Measurements from ENCODE around the gene FOXA2.
"Not testable (repeated sequence)": the region's sequence is repeated elsewhere in the genome, so short reads cannot be mapped to it uniquely, and the experiment has no call there.

FOXA2 gene

DNA sequence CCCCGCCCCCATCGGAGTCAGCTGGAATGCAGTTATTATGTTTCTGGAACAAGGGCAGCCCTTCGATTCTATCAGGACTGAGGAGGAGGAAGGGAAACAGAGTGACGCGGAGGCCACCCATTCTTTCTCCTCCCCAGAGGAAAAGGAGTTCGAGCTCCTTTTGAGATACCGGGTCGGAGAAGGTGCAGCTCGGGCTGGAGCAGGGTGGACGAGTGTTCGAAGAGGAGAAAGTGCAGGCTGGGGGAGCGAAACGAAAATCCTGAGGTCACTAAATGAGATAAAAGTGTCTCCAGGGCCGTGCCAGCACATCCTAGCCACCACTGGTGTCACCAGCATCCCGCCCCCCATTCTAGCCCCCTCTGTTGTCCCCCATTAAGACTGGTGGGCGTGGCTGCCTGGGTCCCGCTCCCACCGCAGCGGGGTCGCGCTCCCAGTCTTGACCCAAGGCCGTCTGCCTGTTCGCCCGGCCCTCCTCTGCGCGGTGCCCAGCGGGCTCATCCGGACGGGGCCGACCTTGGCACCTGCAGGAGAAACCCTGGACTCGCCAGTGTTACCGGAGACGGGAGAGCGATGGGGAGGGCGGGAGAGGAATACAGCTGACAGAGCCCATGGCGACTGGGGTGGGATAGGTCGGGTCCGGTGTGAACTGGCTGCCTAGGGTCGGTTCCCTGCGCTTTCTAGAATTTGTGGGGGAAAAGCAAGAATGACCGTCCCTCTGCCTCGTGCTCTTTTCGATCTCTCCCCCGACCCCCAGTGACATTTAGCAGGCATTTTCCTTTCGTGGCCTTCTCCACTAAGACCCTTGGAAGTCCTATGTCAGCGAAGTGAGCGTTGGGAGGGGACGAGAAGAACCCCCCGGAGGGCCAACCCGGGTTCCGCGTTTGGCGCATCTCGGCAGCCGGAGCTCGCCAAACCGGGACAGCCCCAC is 16.2 kb downstream of the FOXA2 start:
- no peak for DNase-seq (ENCODE audit: low read depth)

DNA sequence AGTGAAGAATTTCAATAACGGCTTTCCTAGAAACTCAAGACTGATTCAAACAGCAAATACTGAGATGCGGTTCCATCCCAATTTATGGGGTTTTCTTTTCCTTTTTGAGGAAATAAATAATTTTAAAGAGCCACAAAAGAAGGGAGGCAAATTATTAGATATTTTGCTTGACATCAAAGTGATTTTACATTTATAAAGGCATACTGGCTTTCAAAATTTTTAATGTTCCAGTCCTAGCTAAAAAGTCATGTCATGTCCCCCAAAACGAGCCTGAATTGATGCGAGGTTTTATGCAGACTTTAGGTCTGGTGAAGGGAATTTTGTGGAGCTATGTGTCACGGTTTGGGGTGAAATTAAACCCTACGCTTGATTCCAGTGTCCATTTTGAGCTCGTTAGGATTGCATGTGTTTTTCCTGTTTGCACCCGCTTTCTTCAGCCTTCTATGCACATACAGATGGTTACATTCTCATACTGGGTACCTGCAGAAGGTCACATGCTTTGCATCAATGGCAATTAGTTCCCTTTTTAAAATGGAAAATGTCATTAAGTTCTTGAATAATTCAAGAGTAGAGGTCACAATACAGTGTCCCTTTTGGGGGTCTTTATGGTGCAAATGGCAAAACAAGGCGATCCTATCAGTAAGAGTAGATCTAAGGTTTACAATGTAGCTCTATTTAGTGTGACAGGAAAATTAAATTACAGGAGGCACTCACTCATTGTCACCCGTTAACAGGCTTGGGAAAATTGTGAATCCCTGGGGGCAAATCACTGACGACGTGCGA is 17.3 kb downstream of the FOXA2 start:
- no peak for DNase-seq (ENCODE audit: low read depth)

- DNase-seq (ENCODE audit: low read depth), result no peak
Observed at GRCh38 chr20:22563062-22563965, 21.1 kb downstream of the FOXA2 start.

DNA sequence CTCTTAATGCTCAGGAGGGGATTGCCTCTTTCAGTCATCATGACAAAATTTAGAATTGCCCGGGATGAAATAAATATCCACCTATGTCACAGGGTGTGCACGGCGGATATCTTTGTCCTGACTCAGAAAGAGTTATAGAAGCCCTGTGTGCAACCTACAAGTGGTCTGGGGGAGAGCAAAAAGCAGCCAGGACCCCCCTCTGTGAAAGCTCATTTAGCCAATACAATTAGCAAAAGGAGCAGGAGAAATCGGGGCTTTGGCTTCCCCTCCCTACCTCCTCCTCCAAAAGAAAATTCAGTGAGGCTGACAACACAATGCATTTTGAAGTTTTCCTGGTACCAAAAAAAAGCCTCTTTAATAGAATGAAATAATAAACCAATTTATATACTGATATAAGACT is 21.8 kb downstream of the FOXA2 start:
- no peak for DNase-seq (ENCODE audit: low read depth)

DNA sequence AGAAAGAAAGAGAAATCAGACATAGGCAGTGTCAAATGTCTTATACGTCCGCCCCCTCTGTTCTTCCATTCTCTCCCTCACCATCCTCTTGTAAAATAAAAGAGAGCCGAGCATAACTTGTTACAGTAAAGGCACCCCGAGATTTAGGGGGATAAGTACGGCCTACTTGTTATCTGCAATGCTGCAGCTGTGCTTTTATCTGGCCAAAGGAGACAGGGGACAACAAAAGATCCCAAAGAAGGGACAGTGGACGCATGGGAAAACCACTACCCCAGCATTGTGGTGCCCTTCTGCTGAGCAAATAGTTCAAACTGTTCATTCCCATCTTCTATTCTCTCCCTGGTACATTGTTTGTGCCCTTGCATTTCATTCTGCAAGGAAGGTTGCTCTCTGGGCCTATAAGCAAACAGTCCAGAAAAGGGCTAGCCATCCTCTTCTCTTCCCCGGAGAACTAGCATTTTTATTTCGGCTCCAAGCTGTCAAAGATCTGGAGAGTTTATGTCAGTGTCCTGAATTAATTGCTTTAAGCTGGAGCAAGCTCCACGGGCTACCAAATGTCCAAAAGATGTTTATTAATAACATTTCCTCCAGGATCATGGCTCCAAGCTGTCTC is 22.3 kb downstream of the FOXA2 start:
- no peak for DNase-seq (ENCODE audit: low read depth)

GRCh38 chr20:22560817-22561216 is 23.6 kb downstream of the FOXA2 start:
- DNase-seq (ENCODE audit: low read depth), result no peak

DNA sequence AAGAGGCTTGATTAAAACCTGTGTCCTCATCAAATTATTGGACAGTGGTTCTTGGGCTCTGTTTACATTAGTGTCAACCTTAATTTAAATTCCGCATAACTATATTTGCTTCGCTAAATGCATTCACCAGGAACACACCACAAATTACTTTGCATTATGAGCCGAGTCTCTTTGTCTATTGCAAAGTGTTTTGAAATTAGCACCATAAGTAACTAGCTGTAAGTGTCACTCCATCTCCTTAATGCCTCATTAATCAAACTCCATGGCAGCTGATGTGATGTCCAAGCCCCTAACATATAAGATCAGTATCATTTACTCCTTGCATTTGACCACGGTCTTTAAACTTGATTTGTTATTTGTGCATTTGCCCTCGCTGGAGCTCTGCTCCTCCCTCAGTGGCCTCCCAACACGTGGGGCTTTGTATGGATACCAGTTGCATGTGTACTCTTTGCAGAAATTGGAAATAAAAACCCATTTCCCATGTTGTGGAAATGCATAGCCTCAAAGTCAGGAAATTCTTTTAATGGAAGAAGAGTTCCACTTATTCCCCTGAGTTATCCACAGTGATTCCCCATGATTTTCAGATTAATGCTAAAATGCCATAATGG is 24.6 kb downstream of the FOXA2 start:
- no peak for DNase-seq (ENCODE audit: low read depth)

DNA sequence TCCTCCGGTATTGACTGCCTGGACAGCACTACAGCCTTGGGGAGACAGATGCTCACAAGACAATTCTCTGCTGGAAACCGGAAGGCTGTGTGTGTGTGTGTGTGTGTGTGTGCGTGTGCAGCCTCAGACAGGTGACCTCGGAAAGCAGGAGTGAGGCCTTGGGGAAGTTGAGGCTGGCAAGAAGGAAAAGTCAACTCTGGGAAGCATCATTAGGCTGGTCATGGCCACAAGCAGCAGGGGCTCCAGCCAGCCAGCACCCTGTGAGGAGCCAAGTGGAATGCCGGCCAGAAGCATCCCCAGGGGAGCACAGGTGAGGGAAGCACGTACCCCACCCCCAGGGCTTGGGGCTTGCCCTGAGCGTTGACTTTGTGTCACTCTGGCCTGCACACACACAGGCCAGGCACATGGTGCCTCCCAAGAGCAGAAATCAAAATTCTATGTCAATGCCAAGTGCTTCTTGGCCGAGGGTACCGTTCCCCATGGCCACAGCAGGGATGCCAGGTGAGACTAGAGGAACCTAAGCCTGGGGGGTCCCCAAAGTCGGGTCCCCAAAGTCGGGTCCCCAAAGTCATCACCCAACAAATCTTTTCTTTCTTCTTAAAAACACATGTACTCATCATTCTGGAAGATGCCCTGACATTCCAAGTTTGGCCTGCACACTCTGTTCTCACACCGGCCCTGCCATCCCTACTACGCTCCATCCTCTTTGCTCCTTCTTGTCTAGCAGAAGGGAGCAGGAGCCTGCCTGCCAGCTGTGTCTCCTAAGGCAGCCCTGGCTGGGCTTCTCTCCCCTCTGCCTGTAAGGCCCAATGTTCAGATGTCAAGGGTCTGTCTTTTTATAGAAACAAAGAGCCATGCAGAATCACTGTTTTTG is 26.7 kb downstream of the FOXA2 start:
- DNase-seq (ENCODE audit: low read depth), result no peak

DNA sequence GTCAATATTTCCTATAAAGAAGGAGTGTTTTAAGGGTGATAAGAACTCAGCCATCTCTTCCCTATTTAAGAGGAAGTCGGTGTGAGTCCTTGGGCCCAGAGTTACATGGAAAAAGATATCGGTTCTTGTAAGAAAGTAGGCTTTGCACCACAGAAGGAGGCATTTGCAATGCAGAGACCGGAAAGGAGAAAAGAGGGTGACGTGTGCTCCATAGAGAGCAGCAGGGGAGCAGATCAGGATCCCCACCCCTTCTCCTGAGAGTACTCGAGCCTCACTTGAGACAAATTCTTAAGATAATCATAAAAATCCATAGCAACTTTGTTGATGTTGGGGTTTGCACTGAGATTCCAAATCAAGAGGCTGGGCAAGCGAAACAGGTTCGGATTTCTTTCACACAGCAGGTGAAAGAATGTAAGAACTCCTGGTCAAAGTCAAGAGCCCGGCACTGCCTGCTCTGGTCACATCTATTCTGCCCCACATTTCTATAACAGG is 27.8 kb downstream of the FOXA2 start:
- no peak for DNase-seq (ENCODE audit: low read depth)

DNA sequence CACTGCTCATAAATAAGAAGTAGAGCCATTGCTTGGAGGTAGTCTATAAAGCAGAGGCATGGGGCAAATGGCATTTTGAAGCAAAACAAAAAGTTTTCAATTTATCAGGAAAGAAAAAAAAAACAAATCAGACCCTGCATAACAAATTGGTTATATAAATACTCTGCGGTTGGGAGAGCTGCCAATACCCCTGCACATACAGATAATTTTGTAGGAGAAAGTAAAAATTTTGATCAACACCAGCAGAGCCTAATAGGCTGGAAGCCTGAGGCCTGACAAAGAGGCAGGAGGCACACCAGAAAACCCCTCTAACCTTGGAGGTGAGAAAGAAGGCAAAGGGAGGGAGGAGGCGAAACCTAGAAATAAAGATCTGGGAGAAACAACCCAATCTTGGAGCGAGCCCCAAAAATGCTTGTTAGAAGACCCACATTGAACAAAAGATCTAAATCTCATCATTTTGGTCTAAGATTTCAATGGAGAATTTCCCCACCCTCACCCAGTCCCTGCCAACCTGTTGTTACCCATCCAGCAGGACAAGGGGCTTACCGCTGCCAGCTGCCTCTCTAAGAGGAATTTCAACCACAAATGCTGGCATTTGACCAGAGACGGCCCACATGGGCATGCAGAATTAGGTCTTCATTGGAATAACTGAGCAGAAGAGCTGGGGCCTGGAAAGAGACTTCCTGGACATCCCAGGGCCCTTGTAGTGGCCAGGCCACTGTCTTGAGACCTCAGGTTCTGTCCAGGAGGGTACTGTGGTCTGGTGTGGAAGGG is 28.4 kb downstream of the FOXA2 start:
- no peak for DNase-seq (ENCODE audit: low read depth)

DNA sequence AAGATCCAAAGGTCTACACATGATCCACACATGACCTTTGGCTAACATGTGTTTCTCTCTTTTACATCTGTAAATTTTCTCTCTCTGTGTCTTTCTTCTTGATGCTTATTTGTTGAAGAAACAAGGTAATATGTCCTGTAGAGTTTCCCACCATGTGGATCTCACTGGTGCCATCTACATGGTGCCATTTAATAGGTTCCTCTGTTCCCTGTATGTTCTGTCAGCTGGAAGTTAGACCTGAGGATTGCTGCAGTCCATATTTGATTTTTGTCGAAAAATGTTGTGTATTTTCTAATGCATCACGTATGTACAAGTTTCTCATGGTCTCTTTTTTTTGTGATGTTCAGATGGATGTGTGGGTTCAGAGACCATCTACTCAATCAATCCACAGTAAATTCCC is 30.0 kb downstream of the FOXA2 start:
- no peak for DNase-seq (ENCODE audit: low read depth)

DNA sequence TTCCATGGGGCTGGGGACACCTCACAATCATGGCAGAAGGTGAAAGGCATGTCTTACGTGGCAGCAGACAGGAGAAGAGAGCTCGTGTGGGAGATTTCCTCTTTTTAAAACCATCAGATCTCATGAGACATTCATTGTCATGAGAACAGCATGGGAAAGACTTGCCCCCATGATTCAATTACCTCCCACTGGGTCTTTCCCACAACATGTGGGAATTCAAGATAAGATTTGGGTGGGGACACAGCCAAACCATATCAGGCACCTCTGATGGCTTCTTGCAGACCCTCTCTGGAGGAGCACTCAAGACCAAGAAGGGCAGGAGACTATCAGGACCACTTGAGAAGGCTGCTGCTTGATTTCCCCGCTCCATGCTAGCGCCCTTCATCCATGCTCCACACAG is 33.9 kb downstream of the FOXA2 start:
- not testable (repeated sequence) for DNase-seq (ENCODE audit: low read depth)

GRCh38 chr20:22548040-22548439 is 36.3 kb downstream of the FOXA2 start:
- no peak for DNase-seq (ENCODE audit: low read depth)

DNA sequence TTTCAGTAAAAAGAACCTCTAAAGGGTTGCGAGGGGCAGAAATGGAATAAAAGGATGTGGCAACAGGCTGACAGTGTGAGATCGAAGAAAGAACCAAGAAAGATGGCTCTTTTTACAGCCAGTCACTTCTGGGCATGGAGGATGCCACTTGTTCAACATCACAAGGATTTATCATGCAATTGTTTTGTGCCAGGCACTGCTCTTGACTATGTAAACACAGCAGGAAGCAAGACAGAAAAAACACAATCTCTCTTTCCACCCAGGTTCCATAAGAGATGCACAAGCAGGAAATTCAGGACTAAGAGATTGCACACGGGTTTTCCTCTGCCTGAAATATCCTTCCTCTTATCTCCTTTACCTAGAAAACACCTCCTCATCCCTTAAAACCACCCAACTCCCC is 38.0 kb downstream of the FOXA2 start:
- no peak for DNase-seq (ENCODE audit: low read depth)

DNA sequence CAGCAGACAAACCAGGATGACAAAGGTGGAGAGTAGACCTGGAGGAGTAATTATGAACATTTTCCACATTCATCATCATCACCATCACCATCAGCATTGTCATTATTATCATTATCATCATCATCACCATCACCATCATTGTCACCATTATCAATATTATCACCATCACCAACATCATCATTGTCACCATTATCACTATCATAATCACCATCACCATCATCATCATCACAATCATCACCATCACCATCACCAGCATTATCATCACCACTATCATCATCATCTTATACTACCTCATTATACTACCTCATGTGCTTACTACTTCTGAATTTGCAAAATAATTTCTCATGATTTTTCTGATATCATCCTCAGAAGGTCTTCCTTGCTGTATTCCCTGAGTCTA is 39.3 kb downstream of the FOXA2 start:
- no peak for DNase-seq (ENCODE audit: low read depth)

GRCh38 chr20:22544462-22544861 is 39.9 kb downstream of the FOXA2 start:
- no peak for DNase-seq (ENCODE audit: low read depth)

DNA sequence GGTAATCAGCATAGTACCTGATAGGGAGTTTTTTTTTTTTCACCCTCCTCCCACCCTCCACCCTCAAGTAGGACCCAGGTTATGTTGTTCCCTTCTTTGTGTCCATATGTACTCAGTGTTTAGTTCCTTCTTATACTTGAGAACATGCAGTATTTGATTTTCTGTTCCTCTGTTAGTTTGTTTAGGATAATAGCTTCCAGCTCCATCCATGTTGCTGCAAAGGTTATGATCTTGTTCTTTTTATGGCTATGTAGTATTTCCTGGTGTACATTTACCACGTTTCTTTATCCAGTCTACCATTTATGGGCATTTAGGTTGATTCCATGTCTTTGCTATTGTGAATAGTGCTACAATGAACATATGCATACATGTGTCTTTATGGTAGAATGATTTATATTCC is 41.9 kb downstream of the FOXA2 start:
- no peak for DNase-seq (ENCODE audit: low read depth)

- no peak for DNase-seq (ENCODE audit: low read depth)
Observed at GRCh38 chr20:22540832-22541231, 43.5 kb downstream of the FOXA2 start.
